ENCODE results near the gene SAMD11. TPM values are rescaled to one million over a fixed set of nuclear protein-coding genes. Genes with fewer than 3 reads are reported as not detected.
A peak's percentile ranks its signal among the peaks of the same experiment; 100 is the strongest.
"Not testable (repeated sequence)": the region's sequence is repeated elsewhere in the genome, so short reads cannot be mapped to it uniquely, and the experiment has no call there.

Gene SAMD11
- total and polyA plus RNA-seq, 10 donors: 7.5 to 37.0 (median 18.9) TPM

GRCh38 chr1:983798-984475 is 60.2 kb downstream of the SAMD11 start:
- DNase-seq: peak; percentile 87

GRCh38 chr1:984476-984814 is 60.7 kb downstream of the SAMD11 start:
- Histone ChIP-seq H3K36me3 (no peaks in the 10 kb centered on the region), H3K4me1 (peaks cover 0 to 9% (median 4%) of the 10 kb centered on the region in 6 donors), H3K27ac (no peak overlapping the region), H3K4me3 (peak overlapping the region in 1 of 8 donors; percentile 25), H3K27me3 (replicated peaks in 1 of 7) (peaks cover 0 to 73% (median 14%) of the 10 kb centered on the region in 7 donors), H3K9me3 (no peaks in the 10 kb centered on the region)
- TF ChIP-seq CTCF (IDR thresholded peaks at IDR 0.05 in 8 of 11, conservative IDR thresholded peaks at IDR 0.05 in 3 of 11) (peak in 4 of 11 experiments; percentile 7 to 34 (median 20)), POLR2A (IDR thresholded peaks at IDR 0.05) (no peak)
- WGBS, 5 donors: 56 to 66% (median 62%) methylated on average over 12 of the region's 12 CpGs
- no peak for DNase-seq
- intact Hi-C loops (cut with DNase I; ENCODE audit: low total_unique reads): no loop called here

More at GRCh38 chr1:983798-984475, 60.2 kb downstream of the SAMD11 start:
- Histone ChIP-seq H3K36me3 (no peaks in the 10 kb centered on the region), H3K9me3 (no peaks in the 10 kb centered on the region), H3K27me3 (replicated peaks in 1 of 7) (peaks cover 0 to 78% (median 14%) of the 10 kb centered on the region in 7 donors), H3K4me3 (peak overlapping the region in 1 of 8 donors; percentile 25), H3K27ac (no peak overlapping the region), H3K4me1 (peaks cover 0 to 9% (median 4%) of the 10 kb centered on the region in 6 donors)
- intact Hi-C loops (cut with DNase I; ENCODE audit: low total_unique reads): no loop called here
- no peak for TF ChIP-seq POLR2AphosphoS5 (IDR thresholded peaks at IDR 0.05)
- TF ChIP-seq POLR2A (IDR thresholded peaks at IDR 0.05): no peak
- peak; percentile 25 to 96 (median 88) for TF ChIP-seq CTCF (IDR thresholded peaks at IDR 0.05 in 8 of 11, conservative IDR thresholded peaks at IDR 0.05 in 3 of 11)
- 17 to 22% (median 18%) methylated on average over 21 to 29 of the region's 29 CpGs for WGBS, 5 donors

- Histone ChIP-seq H3K9me3 (no peaks in the 10 kb centered on the region), H3K27ac (no peak overlapping the region), H3K36me3 (no peaks in the 10 kb centered on the region), H3K4me1 (peaks cover 0 to 9% (median 4%) of the 10 kb centered on the region in 6 donors), H3K4me3 (no peak overlapping the region), H3K27me3 (replicated peaks in 1 of 7) (peaks cover 0 to 77% (median 14%) of the 10 kb centered on the region in 7 donors)
- 76 to 85% (median 78%) methylated on average over 13 of the region's 13 CpGs for WGBS, 5 donors
- DNase-seq: no peak
- TF ChIP-seq POLR2AphosphoS5 (IDR thresholded peaks at IDR 0.05) (no peak), POLR2A (IDR thresholded peaks at IDR 0.05) (no peak), CTCF (IDR thresholded peaks at IDR 0.05 in 8 of 11, conservative IDR thresholded peaks at IDR 0.05 in 3 of 11) (no peak)
- intact Hi-C loops (cut with DNase I; ENCODE audit: low total_unique reads): loop anchor here (5.0 kb wide), 1 partner anchor 77 kb away; no protein-coding TSS in a partner anchor
Observed at GRCh38 chr1:985126-985525, 61.4 kb downstream of the SAMD11 start.

GRCh38 chr1:988061-988460 is 64.3 kb downstream of the SAMD11 start:
- DNase-seq, H3K36me3 ChIP-seq, H3K27ac ChIP-seq, H3K4me1 ChIP-seq, H3K4me3 ChIP-seq: not testable (repeated sequence)
- Histone ChIP-seq H3K9me3 (peaks cover 0 to 17% (median 11%) of the 10 kb centered on the region in 8 donors), H3K27me3 (replicated peaks in 1 of 7) (peaks cover 0 to 71% (median 10%) of the 10 kb centered on the region in 7 donors)
- 78 to 92% (median 89%) methylated on average over 5 of the region's 5 CpGs for WGBS, 5 donors
- intact Hi-C loops (cut with DNase I; ENCODE audit: low total_unique reads): loop anchor here (5.0 kb wide), 1 partner anchor 74 kb away; no protein-coding TSS in a partner anchor

GRCh38 chr1:991275-991674 is 67.6 kb downstream of the SAMD11 start:
- H3K4me1 ChIP-seq; H3K27ac ChIP-seq; H3K36me3 ChIP-seq; H3K4me3 ChIP-seq; DNase-seq; intact Hi-C loops (cut with DNase I; ENCODE audit: low total_unique reads): not testable (repeated sequence)
- Histone ChIP-seq H3K9me3 (peaks cover 0 to 17% (median 11%) of the 10 kb centered on the region in 8 donors), H3K27me3 (replicated peaks in 1 of 7) (peaks cover 0 to 71% (median 5%) of the 10 kb centered on the region in 7 donors)
- 82 to 92% (median 86%) methylated on average over 6 of the region's 6 CpGs for WGBS, 5 donors

Data from spleen (tissue), 11 donors.